Measurements from ENCODE around the gene PRDM2. TPM values are rescaled to one million over a fixed set of nuclear protein-coding genes. Genes with fewer than 3 reads are reported as not detected.

PRDM2 gene
- total RNA-seq, 1 donor from 2014 or later: 46.7 TPM

DNA sequence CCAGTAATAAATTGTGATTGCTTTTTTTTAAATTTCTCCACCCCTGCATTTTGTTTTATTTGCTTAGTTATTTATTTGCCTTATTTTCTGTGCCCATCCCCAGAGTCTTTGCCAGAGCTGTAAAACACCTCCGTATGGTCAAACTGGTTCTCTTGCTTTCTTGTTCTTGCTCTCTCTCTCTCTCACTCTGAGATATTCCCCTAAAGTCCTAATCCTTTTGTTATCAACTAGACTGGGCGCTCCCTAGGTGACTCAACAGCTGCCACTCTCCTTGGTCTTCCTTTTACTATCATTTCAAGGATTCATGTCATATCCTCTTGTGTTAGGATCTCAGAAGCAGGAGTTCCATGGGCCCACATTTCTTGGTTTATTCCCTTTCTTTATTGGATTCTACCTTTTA lies 160.0 kb downstream of the PRDM2 start:
- ATAC-seq (no peak), DNase-seq (no peak)
- TF ChIP-seq, protein P1, sequence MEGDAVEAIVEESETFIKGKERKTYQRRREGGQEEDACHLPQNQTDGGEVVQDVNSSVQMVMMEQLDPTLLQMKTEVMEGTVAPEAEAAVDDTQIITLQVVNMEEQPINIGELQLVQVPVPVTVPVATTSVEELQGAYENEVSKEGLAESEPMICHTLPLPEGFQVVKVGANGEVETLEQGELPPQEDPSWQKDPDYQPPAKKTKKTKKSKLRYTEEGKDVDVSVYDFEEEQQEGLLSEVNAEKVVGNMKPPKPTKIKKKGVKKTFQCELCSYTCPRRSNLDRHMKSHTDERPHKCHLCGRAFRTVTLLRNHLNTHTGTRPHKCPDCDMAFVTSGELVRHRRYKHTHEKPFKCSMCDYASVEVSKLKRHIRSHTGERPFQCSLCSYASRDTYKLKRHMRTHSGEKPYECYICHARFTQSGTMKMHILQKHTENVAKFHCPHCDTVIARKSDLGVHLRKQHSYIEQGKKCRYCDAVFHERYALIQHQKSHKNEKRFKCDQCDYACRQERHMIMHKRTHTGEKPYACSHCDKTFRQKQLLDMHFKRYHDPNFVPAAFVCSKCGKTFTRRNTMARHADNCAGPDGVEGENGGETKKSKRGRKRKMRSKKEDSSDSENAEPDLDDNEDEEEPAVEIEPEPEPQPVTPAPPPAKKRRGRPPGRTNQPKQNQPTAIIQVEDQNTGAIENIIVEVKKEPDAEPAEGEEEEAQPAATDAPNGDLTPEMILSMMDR (IDR thresholded peaks at IDR 0.05): no peak
- Histone ChIP-seq H3K36me3 (no peaks in the 10 kb centered on the region), H3K4me3 (no peak overlapping the region), H3K27ac (no peak overlapping the region), H3K27me3 (no peaks in the 10 kb centered on the region), H3K4me1 (no peaks in the 10 kb centered on the region), H3K9me3 (no peaks in the 10 kb centered on the region)
- intact Hi-C loops (cut with DNase I): no loop called here

DNA sequence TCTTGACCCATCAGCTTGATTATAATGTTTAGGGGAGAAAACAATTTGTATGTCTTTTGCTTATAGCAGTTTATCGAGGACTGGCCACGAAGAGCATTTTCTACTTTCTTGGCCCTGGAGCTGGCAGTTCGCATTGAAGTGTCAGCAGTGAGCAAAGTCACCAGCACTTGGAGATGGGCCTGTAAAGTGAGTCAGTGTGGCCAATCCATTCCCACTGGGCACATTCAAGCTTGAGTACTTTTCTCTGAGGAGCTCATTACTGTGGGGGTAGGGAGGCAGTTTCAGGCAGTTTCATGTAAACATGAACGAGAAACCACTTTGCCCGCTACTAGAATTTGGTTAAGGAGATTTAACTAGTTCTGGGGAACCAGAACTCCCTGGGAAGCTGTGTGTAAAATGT lies 164.8 kb downstream of the PRDM2 start:
- intact Hi-C loops (cut with DNase I): no loop called here
- Histone ChIP-seq H3K4me1 (no peaks in the 10 kb centered on the region), H3K4me3 (no peak overlapping the region), H3K27ac (no peak overlapping the region), H3K27me3 (no peaks in the 10 kb centered on the region), H3K36me3 (no peaks in the 10 kb centered on the region), H3K9me3 (no peaks in the 10 kb centered on the region)
- TF ChIP-seq, protein P1 (IDR thresholded peaks at IDR 0.05): no peak
- DNase-seq (no peak), ATAC-seq (peak; percentile 61)

DNA sequence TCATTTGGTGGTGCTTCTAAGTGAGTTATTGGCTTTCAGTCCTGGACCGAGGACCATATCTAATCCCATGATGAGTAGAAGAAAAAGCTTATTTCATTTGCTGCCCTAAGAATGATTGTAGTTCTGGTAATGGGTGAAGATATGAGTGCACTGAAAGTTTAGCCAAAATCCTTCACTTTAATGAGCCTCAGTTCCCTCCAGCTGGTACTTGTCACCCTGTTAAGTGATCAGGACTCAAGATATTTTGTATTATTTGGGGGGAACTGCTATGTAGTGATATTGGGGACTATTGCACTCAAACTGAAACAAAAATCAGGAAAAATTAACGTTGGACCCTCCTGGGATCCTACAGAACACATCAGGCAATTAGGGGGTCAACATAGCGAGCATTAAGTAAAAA lies 165.9 kb downstream of the PRDM2 start:
- TF ChIP-seq, protein P1 (IDR thresholded peaks at IDR 0.05): no peak
- no peaks in the 10 kb centered on the region for H3K36me3 ChIP-seq
- intact Hi-C loops (cut with DNase I): no loop called here
- ATAC-seq (no peak), DNase-seq (no peak)
- H3K4me3 ChIP-seq: no peak overlapping the region
- no peaks in the 10 kb centered on the region for H3K9me3 ChIP-seq
- H3K27me3 ChIP-seq: no peaks in the 10 kb centered on the region
- no peak overlapping the region for H3K27ac ChIP-seq
- H3K4me1 ChIP-seq: no peaks in the 10 kb centered on the region

DNA sequence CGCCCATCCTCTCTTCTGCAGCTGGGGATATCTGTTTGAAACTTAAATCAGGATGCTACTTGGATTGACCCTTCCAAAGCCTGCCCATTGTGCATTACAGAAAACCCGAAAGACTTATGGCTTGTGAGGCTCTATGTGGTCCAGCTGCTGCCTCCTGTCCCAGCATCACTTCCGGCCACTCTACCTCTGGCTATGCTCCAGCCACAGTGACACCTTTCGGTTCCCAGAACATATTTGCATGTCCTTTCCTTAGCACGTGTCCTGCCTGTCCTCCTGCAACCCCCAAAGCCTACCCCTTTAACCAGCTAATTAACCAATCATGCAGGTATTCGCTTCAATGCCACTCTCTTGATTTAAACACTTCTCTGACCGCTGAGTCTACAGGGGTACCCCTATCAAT lies 167.6 kb downstream of the PRDM2 start:
- ATAC-seq: no peak
- intact Hi-C loops (cut with DNase I): no loop called here
- Histone ChIP-seq H3K9me3 (no peaks in the 10 kb centered on the region), H3K27me3 (no peaks in the 10 kb centered on the region), H3K4me3 (no peak overlapping the region), H3K36me3 (no peaks in the 10 kb centered on the region), H3K4me1 (no peaks in the 10 kb centered on the region), H3K27ac (no peak overlapping the region)
- no peak for DNase-seq
- TF ChIP-seq, protein P1 (IDR thresholded peaks at IDR 0.05): no peak

DNA sequence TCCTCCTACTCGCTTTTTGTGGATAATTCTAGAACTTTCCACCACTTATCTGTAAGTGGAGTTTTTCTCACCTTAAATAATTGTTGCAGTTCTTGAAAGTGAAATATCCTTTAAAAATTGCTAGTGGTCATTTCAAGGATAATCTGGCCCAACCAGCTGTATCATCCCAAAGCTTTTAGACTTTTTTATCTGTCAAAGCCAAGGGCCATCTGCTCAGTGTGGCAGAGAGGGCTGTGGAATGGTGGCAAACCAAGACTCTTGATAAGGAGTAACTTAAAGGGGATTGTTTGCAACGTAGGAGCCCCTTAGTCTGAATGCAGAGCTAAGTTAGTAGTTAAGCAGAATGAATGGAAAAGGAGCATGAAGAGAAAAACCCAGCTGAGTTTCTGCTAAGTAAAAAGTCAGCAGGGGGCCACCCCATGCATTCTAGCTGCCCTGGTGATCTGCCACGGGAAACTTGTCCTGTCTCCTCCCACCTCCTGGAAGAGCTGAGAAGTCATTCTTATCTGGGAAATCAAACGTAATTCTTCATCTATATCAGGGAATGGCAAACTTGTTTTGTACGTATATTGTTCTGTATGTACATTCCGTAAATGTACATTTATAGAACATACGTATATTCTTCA lies 169.3 kb downstream of the PRDM2 start:
- no peaks in the 10 kb centered on the region for H3K9me3 ChIP-seq
- DNase-seq (no peak), ATAC-seq (no peak)
- H3K27me3 ChIP-seq: no peaks in the 10 kb centered on the region
- TF ChIP-seq, protein P1 (IDR thresholded peaks at IDR 0.05): no peak
- H3K36me3 ChIP-seq: no peaks in the 10 kb centered on the region
- no peak overlapping the region for H3K4me3 ChIP-seq
- no peaks in the 10 kb centered on the region for H3K4me1 ChIP-seq
- intact Hi-C loops (cut with DNase I): no loop called here
- no peak overlapping the region for H3K27ac ChIP-seq

DNA sequence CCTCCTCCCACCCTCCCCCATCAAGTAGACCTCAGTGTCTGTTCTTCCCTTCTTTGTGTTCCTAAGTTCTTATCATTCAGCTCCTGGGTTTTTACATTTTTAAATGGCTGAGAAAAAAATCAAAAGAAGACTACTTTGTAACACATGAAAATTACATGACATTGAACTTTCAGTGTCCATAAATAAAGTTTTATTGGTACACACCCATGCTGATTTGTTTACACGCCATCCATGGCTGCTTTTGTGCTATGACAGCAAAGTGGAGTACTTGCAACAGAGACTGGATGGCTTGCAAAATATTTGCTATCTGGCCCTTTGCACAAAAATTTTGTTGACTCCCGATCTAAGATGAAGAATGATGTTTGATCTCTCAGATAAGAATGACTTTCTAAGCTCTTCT lies 171.4 kb downstream of the PRDM2 start:
- TF ChIP-seq, protein P1 (IDR thresholded peaks at IDR 0.05): no peak
- Histone ChIP-seq H3K9me3 (no peaks in the 10 kb centered on the region), H3K4me1 (no peaks in the 10 kb centered on the region), H3K4me3 (no peak overlapping the region), H3K27me3 (no peaks in the 10 kb centered on the region), H3K36me3 (no peaks in the 10 kb centered on the region), H3K27ac (no peak overlapping the region)
- no peak for DNase-seq
- no peak for ATAC-seq
- intact Hi-C loops (cut with DNase I): no loop called here

Data from upper lobe of right lung (tissue), 1 donor.